Omental fat pad (tissue), 4 donors: ENCODE data around the gene SLCO3A1. TPM values are rescaled to one million over a fixed set of nuclear protein-coding genes. Genes with fewer than 3 reads are reported as not detected.

ENCODE experiments used
- ATAC-seq: fragments of 150-250 bp; one replicate; pipeline ENCODE4 v1.9.1; 2016; ENCODE audit warnings: mild to moderate bottlenecking, moderate library complexity; ENCODE audit not compliant: low FRiP score
- DNase-seq: peaks from one replicate; pipeline ENCODE4 v3.0.0-alpha.2; 2019; ENCODE audit warnings: low spot score
- CTCF ChIP-seq, 3 donors: fragments of 450-650 bp; IDR thresholded peaks; one replicate each; pipeline ENCODE4 v1.5.1; 2016 to 2017; ENCODE audit warnings: antibody characterized with exemption in 3 of 3, mild to moderate bottlenecking in 3 of 3, moderate library complexity in 2 of 3
- total RNA-seq, 4 donors: library from RNA; depleted of rRNA; stranded (reverse); fragments of >200 nt; gene quantifications; one replicate each; pipeline ENCODE4 v1.1.0, GENCODE V29; 2016

Gene SLCO3A1
- total RNA-seq, 4 donors from 2014 or later = 12.3 to 21.8 (median 14.8) TPM

- no peak for DNase-seq
- no peak for TF ChIP-seq CTCF (IDR thresholded peaks at IDR 0.05)
- ATAC-seq = no peak
These were observed 244.1 kb downstream of the SLCO3A1 start for GRCh38 chr15:92097474-92098178.

GRCh38 chr15:92098869-92099268, 245.4 kb downstream of the SLCO3A1 start:
- no peak for TF ChIP-seq CTCF (IDR thresholded peaks at IDR 0.05)
- no peak for DNase-seq
- no peak for ATAC-seq

- DNase-seq = no peak
- ATAC-seq = no peak
- no peak for TF ChIP-seq CTCF (IDR thresholded peaks at IDR 0.05)
These were observed 246.8 kb downstream of the SLCO3A1 start for GRCh38 chr15:92100301-92100700.

GRCh38 chr15:92100751-92101150, 247.2 kb downstream of the SLCO3A1 start:
- ATAC-seq (no peak), DNase-seq (no peak)
- no peak for TF ChIP-seq CTCF (IDR thresholded peaks at IDR 0.05)

- DNase-seq (no peak), ATAC-seq (no peak)
- TF ChIP-seq CTCF (IDR thresholded peaks at IDR 0.05) = no peak
These were observed 248.3 kb downstream of the SLCO3A1 start for GRCh38 chr15:92101708-92102394.

- TF ChIP-seq CTCF (IDR thresholded peaks at IDR 0.05) = no peak
- ATAC-seq (no peak), DNase-seq (no peak)
These were observed 248.9 kb downstream of the SLCO3A1 start for GRCh38 chr15:92102395-92102755.

- TF ChIP-seq CTCF (IDR thresholded peaks at IDR 0.05) = no peak
- no peak for DNase-seq
These were observed 250.6 kb downstream of the SLCO3A1 start for GRCh38 chr15:92104072-92104471.

More at GRCh38 chr15:92104072-92104471, 250.6 kb downstream of the SLCO3A1 start:
- no peak for ATAC-seq
